Amniotic stem cell (primary cell): ENCODE data around the gene MAGI1.
"Not testable (repeated sequence)": the region's sequence is repeated elsewhere in the genome, so short reads cannot be mapped to it uniquely, and the experiment has no call there.

Experiments
- DNase-seq: peaks from one replicate; lab custom pipeline; 2025; lab: John Stamatoyannopoulos, UW

Gene MAGI1

DNA sequence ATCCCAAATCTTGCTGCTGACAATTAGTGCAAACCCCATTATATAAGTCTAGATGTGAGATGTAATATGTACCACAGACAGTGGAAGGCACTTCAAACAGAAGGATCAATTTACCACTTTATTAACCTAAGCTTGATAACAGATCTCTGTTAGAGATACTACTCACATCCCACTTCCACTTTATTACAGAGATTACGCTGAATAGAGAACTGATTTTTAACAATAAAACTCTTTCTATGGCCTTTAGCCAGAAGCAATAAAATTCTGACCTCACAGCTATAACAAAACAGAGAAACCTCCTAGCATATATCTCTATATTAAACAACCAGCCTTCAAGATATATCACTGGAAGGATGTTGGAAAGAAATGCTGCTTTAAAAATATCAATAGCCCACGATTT lies 517.7 kb downstream of the MAGI1 start:
- DNase-seq = no peak

DNA sequence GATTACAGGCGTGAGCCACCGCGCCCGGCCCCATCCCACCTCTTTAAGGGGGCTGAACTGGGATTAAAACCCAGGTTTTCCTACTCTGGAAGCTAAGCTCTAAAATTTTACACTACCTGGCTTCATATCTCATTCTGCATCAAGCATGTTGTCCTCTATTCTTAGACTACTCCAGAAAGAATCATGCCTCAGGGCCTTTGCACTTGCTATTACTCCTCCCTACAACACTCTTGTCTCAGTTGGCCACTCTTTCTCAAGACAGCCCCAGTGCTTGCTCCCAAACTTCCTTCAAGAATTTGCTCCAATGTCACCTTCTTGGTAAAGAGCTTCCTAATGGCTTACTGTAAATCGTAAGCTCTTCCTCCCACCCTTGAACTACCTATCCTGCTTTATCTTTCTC lies 521.7 kb downstream of the MAGI1 start:
- no peak for DNase-seq

GRCh38 chr3:65514317-65514716 lies 524.4 kb downstream of the MAGI1 start:
- DNase-seq = not testable (repeated sequence)

DNA sequence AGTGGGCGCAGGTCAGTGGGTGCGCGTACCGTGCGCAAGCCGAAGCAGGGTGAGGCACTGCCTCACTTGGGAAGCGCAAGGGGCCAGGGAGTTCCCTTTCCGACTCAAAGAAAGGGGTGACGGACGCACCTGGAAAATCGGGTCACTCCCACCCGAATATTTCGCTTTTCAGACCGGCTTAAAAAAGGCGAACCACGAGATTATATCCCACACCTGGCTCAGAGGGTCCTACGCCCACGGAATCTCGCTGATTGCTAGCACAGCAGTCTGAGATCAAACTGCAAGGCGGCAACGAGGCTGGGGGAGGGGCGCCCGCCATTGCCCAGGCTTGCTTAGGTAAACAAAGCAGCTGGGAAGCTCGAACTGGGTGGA lies 529.3 kb downstream of the MAGI1 start:
- not testable (repeated sequence) for DNase-seq

GRCh38 chr3:65508750-65509422 lies 529.8 kb downstream of the MAGI1 start:
- no peak for DNase-seq

- DNase-seq = no peak
Observed at GRCh38 chr3:65507437-65507836, 531.3 kb downstream of the MAGI1 start.

- no peak for DNase-seq
Observed at GRCh38 chr3:65503776-65504175, 534.9 kb downstream of the MAGI1 start.

DNA sequence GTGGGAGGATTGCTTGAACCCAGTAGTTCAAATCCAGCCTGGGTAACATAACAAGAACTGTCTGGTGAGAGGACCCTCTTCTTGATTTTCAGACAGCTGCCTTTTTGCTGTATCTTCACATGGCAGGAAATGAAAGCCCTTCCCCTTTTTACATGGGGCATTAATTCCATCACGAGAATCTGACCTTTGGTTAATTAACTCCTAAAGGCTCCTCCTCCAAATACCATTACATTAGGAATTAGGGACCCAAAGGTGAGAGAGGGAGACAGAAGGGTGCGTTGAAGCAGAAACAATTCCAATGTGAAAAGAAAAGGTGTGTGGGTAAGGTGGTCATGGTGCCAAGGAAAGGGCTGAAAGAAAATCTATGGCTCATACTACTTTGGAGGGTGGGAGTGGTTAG lies 536.2 kb downstream of the MAGI1 start:
- no peak for DNase-seq

DNA sequence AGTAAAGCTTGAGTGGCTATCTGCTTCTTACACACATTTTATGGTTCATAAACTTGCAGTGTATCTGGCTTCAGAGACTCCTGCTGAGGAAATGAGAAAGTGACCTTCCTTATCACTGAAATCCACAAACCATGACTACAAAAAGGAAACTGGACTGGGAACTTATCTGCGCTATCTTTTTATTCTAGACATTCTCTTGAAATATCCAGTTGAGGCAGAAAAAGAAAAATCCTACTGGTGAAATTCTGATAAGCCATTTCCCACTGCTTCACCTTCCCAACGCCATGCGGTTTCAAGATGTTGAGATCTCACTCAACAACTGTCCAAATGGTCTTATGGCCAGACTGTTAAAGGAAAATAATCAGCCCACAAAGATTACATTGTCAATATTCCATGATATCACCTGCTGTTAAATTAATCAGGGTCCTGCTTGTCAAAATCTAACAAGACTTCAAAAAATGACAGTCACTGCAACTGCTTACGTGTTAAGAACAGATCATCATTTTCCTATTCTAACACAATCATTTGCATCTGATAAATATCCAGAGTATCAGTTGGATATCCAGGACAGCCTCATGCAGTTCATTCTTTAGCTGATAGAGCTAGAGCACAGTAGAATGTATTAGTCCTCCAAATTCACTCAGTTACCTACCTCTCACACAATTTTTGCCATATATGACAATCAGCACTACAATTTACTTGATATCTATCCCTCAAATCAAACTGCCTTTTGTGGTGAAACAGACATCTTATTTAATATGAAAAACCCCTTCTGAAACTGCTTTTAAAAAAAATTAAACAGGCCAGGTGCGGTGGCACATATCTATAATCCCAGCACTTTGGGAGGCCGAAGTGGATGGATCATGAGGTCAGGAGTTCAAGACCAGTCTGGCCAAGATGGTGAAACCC lies 538.1 kb downstream of the MAGI1 start:
- no peak for DNase-seq

DNA sequence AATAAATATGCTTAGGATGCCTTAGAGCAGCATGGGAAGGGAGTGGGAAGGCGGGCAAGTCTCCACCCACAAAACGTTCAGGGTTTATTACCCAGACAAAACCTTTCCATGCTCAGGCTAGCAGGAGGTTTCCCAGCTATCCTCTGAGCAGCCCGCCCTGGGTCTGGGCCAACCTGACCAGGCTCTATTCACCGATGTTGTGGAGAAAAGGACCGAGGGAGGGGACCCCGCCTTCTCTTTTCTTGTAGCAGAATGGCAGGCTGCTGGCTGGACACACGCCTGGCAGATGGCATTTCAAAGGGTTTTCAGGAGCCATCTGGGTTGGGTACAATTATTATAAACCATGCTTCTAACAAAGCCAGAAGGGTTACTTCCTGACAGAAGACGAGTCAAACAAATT lies 540.9 kb downstream of the MAGI1 start:
- DNase-seq = no peak

DNA sequence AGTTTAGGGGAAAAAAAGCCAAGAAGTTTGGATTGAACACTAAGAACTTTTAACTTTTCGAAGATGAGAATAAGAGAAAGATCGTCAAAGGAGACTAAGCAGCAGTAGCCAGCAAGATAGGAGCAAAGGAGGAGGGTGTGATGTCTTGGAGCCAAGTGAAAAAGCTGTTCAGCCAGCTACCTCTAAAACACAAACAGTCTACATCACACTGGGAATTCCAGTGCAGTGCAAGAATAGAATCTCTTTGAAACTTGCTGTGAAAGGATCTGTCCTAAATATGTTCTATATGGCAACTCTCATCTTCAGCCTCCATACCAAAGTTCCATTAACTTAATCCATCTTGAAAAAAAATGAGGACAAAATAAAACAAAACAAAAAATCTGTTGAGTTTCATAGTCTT lies 541.5 kb downstream of the MAGI1 start:
- DNase-seq = no peak

DNA sequence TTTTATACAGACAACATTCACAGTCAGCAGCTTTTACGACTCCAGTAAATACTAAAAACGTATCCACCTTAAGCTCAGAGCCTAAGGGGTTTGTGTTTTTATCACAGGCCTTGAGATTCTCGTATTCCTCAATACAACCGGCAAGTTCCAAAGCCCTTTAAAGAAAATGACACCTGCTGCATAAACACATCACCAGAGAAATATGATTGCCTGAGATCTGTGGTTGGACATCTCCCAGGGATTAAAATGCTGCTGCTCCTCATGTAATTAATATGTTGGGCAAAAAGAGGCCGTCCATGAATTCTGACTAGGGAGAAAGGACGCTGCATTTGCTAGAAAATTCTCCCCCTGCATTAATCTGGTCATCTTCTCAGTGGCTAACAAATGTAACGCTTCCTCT lies 544.8 kb downstream of the MAGI1 start:
- DNase-seq = no peak

DNA sequence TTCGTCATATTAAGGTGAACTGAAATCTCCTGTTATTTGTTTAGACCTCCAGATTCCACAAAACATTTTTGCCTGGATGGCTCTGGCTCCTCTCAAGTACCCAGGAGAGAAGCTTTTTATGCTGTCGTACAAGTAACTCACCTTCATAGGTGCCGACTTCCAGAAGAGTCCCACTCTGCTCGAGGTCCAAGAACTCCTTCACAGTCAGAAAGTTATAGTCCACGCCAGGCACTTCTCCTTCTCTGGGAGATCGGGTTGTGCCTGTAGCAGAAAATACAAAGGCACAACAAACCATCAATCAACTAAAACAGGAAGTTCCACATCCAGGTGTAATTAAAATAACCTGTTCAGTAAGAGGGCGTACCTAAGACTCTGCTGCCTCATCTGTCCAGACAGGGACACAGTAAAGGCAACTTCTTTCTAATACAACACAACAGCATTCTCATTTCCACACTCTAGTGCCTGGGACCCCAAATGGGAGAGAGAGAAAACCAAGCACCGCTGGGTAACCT lies 545.3 kb downstream of the MAGI1 start:
- no peak for DNase-seq

DNA sequence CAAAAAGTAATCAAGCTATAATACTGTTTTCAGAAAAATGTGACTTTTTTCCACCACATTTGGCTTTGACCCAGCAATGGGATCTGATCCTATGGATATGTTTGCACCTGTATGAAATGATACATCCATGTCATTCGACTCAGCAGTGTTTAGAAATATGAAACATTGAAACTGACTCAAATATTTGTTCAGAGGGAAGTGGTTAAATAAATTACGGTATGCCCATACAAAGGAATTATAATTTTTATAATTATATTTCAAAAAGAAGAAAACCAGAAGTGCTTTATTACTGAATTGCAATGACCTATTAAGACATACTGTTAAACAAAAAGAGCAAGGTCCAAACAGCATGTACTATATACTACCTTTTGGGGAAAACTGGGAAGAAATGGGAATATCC lies 546.5 kb downstream of the MAGI1 start:
- DNase-seq = no peak

DNA sequence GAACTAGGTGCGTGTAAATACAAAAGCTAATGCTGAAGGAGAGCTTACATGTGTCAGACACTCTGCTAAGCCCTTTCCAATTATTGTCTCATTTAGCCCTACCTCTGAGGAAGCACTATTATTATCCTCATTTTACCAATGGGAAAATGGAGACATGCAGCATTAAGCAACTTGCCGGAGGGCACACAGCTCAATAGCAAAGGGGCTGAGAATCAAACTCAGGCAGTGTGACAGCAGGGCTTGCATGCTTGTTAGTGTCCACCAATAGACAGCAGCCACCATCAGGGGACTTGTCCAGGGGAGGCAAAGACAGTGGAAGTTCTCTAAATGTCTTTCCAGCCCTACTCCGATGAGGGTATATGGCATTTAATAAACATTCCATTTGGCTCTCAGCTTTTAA lies 548.6 kb downstream of the MAGI1 start:
- DNase-seq = no peak

- DNase-seq = no peak
Observed at GRCh38 chr3:65489253-65489652, 549.5 kb downstream of the MAGI1 start.

DNA sequence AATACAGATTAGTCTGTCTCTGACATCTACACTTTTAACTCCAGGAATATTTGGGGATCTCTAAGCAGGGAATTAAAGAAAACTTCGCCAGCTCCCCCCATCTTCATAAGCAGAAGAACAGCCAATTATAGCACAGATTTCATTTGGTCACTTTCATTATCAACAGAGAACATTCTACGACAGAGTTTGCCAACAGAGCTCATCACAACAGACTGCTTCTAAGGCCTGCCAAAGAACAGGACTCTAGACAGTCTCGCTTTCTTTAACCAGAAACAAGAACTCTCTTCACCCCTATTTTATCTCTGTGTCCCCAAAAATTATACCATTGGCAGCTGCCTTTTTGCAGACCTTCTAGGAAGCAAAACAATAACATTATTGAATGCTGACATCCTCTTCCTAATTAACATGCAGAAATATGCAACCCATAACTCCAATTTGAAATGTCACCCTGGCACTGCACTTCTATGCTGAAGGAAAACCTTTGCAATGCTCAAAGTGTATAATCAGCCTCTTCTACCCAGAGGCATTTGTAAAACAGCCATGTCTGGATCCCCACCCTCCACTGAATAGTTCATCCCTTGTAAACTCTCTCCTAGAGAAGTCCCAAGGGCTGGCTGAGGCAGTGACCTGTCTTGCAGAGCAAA lies 552.8 kb downstream of the MAGI1 start:
- DNase-seq = no peak

- DNase-seq = no peak
Observed at GRCh38 chr3:65484964-65485363, 553.8 kb downstream of the MAGI1 start.

GRCh38 chr3:65483480-65483879 lies 555.2 kb downstream of the MAGI1 start:
- no peak for DNase-seq

DNA sequence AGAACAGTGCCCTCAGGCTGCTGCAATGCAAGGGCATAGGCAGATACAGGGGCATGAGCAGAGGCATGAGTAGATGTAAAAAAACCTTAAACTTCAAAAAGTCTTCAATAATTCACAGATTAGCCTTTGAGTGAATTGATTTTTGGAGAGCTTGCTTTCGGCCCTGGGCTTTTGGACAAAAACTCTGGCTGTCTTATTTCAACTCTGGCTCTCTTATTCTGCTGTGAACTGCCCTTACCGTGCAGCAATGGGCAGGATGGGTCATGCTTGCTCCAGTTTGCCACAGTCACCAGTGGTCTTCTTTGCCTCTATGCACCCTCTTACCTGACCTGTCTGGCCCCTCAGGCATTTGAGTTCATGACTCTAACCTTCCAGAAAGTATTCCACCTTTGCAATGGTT lies 555.7 kb downstream of the MAGI1 start:
- DNase-seq = no peak

DNA sequence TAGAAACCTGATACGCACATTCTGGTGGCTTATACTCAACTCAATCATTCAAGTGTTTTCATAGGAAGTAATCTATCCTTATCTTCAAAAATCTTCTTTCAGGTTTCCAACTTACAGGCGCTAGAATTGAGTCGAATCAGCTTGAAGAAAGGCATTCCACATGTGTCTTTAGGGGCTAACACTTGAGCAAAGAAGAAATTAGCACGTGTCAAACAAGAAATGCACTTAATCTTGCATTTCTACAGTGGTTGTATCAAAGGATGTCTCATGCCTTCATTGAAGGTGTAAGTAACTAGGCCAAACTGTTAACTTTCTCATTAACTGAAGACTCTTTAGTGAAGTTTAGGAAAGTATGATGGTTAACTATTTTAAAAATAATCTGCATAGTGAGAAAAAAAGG lies 557.6 kb downstream of the MAGI1 start:
- no peak for DNase-seq

- DNase-seq = no peak
Observed at GRCh38 chr3:65479990-65480389, 558.7 kb downstream of the MAGI1 start.
